ENCODE measurements around the gene OR6X1.

- TF ChIP-seq POLR2A (IDR thresholded peaks at IDR 0.05; ENCODE audit: low read depth, low read length) = no peak
- TF ChIP-seq POLR2AphosphoS5 (IDR thresholded peaks at IDR 0.05; ENCODE audit: low read depth, low read length) = no peak
Measured at GRCh38 chr11:123707606-123708205, 46.6 kb downstream of the OR6X1 start.

All from GM12892 (cell line).